Esophagus muscularis mucosa (tissue), 4 donors: ENCODE measurements around the gene YWHAE.

Source experiments
- EP300 ChIP-seq: sonication (generic); formaldehyde crosslinking; IDR thresholded peaks from one replicate; pipeline ENCODE4 v1.6.1; 2017; ENCODE audit warnings: antibody characterized with exemption
- POLR2A ChIP-seq: fragments of 450-650 bp; IDR thresholded peaks from one replicate; pipeline ENCODE4 v1.6.1; 2017; ENCODE audit warnings: antibody characterized with exemption, moderate library complexity, mild to moderate bottlenecking, low read depth
- TF ChIP-seq, protein P1 (sequence below), 3 experiments: fragments of 200-600 bp in 2 of 3; fragments of 450-650 bp in 1 of 3; sonication (generic) in 2 of 3; IDR thresholded peaks; one replicate each; pipeline ENCODE4 v1.5.1; 2017 to 2019; ENCODE audit warnings: antibody characterized with exemption in 3 of 3, mild to moderate bottlenecking in 2 of 3, moderate library complexity in 1 of 3

GRCh38 chr17:1347589-1348323, 52.3 kb downstream of the YWHAE start:
- TF ChIP-seq, protein P1, sequence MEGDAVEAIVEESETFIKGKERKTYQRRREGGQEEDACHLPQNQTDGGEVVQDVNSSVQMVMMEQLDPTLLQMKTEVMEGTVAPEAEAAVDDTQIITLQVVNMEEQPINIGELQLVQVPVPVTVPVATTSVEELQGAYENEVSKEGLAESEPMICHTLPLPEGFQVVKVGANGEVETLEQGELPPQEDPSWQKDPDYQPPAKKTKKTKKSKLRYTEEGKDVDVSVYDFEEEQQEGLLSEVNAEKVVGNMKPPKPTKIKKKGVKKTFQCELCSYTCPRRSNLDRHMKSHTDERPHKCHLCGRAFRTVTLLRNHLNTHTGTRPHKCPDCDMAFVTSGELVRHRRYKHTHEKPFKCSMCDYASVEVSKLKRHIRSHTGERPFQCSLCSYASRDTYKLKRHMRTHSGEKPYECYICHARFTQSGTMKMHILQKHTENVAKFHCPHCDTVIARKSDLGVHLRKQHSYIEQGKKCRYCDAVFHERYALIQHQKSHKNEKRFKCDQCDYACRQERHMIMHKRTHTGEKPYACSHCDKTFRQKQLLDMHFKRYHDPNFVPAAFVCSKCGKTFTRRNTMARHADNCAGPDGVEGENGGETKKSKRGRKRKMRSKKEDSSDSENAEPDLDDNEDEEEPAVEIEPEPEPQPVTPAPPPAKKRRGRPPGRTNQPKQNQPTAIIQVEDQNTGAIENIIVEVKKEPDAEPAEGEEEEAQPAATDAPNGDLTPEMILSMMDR (IDR thresholded peaks at IDR 0.05) = no peak
- TF ChIP-seq POLR2A = no peak
- no peak for TF ChIP-seq EP300
